GM18511 (cell line): ENCODE results near the gene NAALADL1.

Experiments
- ATAC-seq: cut with Tn5 transposase; IDR thresholded peaks from one replicate; pipeline ENCODE4 v1.9.1; 2021; ENCODE audit warnings: mild to moderate bottlenecking, moderate library complexity; ENCODE audit not compliant: unreplicated experiment

The NAALADL1 gene

DNA sequence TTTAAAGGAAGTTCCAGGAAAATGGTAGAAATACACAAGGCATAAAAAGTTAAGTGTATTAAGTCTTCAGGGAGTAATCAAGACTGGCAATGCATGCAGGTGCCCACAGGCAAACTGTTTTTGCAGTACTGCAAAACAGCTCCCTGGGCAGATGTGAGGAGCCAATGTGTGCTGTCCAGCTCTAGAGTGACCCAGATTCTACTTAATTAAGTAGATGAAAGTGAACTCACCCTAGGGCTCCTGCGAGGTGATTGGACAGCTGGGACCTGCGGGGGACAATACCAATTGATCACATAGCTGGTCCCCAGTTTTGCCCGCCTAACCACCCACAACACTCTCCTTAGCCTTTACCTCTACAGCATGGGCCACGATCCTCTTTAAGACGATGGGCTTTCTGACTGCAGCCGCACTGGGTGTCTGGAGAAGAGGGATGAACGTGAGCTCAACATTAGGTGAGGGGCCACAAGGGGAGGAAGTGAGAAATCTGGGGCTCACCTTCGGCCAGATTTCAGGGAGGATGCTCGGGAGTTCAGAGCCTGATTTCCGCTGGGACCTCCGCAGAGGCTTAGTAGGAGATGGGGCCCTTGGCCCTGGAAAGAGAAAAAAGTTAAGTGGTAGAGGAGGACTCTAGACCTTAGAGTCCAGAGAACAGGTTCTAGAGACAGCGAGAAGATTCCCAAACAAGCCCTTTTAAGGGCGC, 24.9 kb upstream of the NAALADL1 start:
- ATAC-seq, result peak; percentile 14

DNA sequence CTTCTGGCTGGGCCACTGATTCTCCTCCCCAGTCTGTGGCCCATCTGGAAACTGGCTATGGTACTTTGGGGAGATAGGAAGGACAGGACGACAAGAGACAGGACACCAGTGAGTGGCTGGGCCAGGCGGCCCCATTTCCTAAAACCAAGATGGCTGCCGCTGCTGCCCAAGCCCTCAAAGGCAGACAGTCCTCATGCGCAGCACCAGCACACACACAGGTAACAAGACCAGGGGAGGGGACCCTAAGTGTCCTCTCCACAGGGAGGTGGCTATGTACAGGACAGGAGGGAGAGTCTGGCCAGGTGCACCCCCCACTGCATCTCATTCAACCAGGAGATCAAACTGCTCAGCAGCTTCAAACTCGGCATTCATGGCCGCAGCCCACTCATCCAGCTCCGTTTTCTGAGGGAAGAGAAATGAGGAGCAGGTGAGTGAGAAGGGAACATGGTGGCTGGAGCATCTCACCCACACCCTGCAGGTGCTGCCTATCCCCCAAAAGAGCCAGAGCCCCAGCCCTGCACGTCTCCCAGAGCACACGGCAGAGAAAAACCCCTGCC, 20.5 kb upstream of the NAALADL1 start:
- ATAC-seq, result no peak

DNA sequence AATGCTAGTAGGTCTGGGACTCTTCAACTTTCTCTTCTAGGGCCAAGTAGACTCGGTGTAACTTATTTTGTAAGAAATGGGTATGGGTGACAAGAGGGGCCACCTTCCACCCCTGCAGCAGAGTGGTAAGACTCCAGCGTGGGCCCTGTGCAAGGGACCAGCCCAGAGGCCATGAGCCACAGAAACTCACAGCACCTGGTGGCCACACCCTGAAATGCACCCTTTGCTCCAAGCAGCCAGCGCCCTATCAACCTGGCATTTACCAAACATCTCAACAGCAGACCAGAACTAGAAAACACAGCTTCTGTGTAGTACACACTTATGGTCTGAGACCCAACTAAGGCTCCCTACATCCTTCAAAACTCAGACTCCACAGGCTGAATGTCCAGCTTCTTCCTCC, 19.8 kb upstream of the NAALADL1 start:
- ATAC-seq, result no peak

DNA sequence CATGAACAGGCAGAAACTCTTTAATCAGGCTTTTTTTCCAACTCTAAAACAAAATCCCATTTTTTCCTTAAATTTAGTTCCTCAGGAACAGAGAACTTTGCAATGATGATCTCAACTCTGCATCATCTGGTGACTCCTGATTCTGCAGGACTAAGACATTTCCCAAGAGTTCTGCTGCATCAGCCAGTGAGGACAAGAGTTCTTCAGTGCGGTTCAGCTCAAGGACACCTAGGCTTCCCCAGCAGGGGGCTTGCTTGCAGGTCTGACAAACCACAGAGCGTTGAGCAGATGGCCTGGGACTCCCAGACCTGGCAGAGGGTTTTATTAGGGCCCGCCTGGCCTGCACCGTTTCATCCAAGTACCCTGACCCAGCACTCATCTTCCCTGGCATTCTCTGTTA, 19.1 kb upstream of the NAALADL1 start:
- no peak for ATAC-seq

DNA sequence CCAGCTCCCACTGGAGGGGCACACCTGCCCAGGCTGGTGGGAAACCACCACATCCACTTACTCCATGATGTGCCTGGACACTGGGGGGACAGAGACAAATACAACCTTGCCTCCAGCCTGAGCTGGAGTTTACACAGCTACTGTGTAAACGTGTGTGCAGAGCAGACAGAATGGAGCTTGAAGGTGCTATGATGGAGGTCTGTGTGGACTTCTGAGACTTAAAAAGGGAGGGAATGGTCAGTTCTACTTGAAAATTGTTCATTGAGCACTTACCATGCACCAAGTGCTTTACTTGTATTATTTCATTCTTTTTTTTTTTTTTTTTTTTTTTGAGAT, 14.2 kb upstream of the NAALADL1 start:
- no peak for ATAC-seq

DNA sequence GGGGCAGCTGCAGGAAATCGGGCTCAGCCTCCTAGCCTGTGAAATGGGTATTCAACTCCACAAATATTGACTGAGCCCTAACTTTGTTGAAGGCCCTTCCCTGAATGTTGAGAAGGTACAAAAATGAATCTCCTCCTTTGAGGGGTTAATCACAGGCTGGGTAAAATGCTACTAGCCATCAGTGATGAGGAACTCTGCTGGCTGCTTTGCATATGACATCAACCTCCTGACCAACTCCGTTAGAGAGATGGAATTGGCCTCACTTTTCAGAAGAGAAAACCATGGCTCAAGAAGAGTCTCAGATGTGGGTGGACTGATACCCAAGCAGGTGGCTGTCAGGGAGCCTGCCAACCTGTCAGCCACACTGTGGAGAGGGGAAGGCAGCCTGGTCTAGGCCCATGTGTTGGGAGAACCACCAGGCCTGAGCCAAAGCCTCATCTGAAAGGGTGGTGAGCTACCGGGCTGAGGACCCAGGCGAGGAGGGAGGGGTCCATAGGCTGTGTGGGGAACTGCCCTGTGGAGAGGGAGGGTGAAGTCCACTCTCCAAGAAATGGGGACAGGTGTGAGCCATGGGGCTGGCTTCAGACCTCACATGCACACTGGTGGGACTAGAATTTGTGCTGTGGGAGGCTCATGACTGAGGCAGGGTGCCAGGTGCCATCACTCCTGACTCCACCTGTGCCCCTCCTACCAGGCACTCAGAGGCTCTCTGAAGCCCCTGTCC, 13.7 kb upstream of the NAALADL1 start:
- ATAC-seq, result no peak

DNA sequence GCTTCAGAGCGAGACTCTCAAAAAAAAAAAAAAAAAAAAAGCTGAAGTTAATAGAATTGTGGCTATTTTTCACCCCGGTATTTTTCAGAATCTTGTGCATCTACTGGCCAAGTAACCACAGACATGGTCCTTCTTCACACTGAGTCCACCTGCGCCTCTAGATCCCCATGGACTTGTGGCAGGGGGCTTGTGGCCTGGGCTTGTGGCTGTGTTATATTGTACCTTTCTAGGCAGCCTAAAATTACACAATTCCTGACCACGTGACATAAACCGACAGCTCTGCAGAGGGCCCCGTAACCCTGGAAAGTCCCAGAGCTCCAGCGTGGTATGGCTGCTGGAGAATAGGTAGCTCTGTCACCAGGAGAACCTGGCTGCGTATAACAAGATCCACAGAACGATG, 10.9 kb upstream of the NAALADL1 start:
- no peak for ATAC-seq

DNA sequence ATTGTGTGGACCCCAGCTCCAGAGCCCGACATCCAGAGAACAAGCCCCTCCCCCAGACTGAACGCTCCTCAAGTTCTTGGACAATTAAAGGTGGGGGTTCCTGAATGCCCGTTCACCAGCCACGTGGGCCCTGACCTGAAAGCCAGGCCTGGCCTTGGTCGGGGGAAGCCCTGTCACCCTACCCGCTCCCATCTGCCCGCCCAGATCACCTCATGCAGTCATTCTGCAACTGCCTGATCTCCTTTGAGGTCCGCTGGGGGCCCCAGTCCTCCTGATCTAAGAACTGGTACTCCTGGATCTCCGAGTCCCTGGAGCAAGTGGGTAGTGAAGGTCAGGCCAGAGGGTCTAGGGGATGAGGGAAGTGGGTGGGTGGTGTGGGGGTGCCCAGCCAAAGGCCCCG, 9.1 kb upstream of the NAALADL1 start:
- no peak for ATAC-seq

DNA sequence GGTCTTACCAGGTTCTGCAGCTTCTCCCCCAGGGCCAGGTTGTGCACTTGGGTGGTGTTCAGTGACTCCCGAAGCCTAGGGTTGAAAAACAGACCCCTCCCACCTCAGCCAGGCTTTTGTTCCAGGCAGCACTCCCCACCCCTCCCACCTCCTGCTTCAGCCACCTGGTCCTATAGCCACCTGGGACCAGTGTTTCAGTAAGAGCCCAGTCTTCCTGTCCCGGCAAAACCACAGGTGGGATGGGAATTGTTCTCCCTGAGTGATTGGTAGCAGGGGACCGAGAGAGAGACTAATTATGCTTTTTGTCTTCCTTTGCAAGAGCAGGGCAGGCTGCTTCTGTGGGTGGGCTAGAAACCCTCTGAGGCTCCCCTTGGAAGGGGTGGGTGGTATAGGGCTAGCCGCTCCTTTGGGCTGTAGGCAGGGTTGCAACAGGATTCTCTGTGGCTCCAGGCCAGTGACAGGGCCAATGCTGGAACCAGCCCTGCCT, 8.5 kb upstream of the NAALADL1 start:
- ATAC-seq, result no peak

DNA sequence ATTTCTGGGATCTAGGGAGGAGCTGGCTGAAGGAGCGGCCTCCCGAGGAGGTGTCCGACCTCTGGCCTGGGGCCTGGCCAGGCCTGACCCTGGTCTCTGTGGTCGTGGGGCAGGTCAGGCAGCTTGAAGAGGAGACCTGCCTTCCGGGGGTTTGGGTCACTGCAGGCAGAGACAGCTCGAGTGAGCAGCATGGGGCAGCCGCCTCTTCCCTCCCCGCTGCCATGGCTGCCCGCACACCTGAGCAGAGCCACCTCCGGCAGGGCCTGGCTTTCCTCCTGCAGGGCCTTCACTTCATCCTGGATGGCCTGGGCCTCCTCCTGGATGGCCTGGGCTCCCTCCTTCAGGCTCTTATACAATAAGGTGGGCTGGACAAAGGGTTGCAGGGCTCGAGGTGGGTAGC, 8.0 kb upstream of the NAALADL1 start:
- ATAC-seq, result no peak

DNA sequence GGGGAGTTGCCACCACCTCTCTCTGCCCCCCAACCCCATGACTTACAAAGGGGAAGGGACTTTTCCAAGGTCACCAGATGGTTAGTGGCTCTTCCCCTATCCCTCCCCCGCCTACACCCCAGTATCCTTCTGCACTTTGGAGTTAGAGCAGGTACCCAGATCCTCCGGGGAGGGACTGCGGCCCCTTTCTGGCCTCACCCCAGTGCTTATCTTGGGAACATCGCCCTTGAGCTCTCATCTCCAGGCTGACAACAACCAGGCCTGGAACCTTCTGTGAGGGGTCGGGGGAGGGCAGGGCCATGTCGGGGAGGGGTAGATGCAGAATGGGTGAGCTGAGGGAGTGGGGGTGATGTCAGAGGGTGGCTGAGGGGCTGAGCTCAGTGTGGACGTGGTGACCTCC, 7.5 kb upstream of the NAALADL1 start:
- no peak for ATAC-seq

DNA sequence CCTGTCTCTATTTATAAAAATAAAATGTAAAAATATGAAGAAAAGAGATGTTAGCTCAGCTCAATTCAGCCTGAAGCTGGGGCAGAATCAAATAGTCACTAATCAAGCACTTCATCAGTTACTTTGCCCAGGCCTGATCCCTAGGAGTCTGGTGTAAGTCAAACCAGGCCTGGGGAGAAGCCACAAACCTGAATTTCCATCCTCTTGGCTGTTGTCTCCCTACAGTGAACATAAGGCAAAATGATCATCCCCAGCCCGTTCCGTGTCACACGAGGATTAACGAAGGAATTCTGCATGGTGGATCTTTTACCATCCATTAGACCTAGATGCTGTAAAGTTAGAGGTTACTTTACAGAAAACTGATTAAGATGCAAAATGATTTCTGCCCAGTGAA, 6.5 kb upstream of the NAALADL1 start:
- ATAC-seq, result no peak

DNA sequence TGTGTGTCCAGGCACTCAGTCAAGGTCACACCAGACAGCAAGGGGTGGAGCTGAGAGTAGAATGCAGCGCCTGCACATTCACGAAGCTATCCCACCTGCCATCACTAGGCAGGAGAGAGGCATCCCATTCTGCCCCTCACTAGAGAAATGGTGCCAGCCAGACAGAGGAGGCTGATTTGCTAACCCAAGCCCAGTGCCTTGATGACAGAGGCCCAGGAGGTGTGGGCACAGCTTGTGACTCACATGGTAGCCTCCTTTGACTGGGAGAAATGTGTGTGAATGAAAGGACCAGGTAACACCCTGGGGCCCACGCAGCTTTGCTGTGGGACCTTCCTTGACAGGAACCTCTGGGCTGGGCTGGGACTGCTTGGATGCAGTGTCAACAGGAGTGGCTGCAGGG, 5.2 kb upstream of the NAALADL1 start:
- no peak for ATAC-seq

DNA sequence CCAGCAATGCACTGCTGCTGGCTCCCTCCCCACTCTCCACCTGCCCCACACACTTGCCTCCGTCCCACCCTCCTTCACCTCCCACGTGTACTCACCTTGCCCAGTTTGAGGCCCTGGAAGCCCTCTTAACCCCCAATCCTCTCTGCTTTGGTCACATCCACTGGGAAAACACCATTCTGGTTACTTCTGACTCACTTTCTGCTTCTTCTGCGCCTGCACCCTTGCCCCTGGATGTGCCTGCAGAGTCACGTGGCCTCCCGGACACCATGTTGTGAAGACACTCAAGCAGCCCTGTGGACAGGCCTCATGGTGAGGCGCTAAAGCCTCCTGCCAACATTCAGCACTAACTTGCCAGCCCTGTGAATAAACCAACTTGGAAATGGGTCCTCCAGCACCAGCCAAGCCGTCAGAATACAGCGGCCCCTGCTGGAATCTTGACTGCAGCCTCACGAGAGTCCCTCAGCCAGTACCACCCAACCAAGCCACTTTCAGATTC, 2.6 kb upstream of the NAALADL1 start:
- no peak for ATAC-seq

DNA sequence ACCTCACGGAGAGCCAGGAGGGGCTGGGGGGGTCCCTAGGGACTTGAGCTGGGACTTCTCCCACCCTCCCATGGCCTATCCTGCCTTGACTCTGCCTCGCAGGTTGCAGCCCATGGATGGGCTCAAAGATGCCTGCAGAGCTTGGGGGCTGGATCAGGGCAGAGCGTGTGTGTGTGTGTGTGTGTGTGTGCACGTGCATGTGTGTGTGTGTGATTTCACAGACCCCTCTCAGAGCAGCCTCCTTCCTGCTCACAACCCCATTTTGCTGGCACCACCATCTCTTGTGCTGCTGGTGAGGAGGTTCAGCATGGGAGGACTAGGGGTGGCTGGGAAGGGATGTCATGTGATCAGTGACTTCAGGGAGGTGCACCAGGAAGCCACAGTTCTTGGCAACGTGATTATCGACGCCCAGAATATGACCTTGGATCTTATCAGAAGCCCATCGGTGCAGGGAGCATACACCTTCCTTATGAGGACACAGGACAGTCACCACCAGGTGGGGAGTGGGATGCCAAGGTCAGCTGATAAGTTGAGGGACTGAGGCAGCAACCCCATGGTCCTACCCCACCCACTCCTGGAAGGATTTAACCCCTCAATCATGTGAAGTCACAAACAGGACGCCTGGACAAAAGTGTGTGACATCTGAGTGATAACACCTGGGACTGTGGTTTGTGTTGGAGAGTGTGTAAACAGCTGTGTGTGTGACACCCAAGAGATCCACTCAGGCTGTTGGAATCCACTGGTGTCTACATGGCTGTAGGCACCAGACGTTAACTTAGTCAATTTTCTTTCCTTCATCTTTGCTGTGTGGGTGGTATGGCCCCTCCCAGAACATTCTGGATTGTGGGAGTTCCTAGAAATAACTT, 1.8 kb upstream of the NAALADL1 start:
- ATAC-seq, result no peak

DNA sequence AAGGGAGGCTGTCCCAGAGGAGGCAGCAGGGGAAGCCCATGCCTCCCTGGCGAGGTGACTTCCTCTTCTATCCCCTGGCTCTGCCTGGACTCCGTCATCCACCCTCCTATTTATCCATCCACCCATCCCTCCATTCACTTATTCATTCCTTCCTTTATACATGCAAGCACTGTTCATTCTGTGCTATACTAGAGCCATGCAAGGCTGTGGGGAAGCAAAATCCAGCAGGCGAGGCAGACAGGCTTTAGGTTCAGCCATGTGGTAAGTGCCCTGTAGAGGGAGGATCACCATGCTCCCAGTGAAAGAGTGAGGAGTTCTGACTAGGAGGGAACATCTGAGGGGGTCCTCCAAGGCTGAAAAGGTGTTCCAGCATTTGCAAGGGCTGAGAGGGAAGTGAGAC, 1.2 kb upstream of the NAALADL1 start:
- no peak for ATAC-seq

DNA sequence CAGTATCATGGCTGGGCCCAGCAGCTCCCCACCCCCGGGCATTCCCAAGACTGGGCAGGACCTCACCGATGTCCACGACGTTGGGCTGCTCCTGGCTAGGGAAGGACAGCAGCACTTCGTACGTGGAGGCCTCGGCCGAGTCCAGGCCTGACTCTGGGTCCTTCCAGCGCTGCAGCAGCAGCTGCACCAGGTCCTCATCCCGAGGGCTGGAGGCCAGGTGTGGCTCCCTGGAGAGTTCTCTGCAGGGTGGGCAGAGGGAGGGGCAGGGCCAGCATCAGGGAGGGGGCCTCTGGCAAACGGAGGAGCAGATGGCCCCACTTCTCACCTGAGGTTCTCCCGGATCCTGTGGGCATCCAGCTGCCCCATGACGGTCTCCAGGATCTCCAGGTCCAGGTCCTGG, 341 bp downstream of the NAALADL1 start:
- ATAC-seq, result no peak

DNA sequence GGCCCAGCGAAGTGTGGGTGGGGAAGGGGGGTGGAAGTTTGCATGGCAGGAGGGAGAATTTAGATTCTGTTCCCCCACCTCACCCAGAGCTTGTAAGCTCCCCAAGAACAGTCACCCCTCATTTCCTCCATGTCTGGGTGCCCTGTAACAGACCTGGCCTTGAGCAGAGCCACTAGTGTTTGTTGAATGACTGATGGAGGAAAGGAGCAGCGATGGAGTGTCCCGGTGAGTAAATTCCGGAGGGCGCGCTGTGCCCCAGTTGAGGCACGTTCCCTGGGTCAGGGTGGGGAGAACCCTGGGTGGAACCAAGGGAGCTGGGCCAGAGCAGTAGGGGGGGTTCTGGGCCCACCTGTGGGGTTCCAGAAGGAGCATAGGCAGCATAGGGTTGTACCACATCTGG, 827 bp downstream of the NAALADL1 start:
- ATAC-seq, result no peak

DNA sequence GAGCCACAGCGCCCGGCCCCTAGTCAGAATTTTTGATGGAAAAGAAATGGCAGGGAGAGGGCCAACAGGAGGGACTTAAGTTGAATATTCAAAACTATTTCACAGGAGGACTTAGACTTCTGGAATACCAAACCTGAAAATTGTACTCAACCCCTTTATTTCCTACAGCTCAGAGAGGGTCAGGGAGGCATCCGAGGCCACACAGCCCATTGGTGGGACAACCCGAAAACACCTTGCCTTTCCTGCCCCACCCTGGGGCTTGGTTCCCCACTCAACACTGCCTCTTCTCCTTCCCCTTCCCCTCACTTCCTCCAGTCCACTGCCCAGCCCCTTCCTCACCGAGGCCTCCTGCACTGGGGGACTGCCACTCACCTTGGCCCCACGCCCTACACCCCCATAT, 1.4 kb downstream of the NAALADL1 start:
- ATAC-seq, result no peak

DNA sequence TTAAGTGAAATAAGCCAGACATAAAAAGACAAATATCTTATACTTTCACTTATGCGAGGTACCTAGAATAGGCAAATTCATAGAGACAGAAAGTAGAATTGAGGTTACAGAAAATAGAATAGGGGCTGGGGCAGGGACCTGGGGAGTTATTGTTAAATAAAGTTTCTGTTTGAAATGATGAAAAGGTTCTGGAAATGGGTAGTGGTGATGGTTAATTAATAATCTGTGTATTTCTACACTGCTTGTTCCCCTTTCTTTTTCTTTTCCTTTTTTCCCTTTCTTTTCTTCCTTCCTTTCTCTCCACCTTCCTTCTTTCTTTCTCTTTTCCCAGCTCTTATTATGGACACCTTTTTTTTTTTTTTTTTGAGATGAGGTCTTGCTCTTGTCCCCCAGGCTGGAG, 2.8 kb downstream of the NAALADL1 start:
- ATAC-seq, result no peak

DNA sequence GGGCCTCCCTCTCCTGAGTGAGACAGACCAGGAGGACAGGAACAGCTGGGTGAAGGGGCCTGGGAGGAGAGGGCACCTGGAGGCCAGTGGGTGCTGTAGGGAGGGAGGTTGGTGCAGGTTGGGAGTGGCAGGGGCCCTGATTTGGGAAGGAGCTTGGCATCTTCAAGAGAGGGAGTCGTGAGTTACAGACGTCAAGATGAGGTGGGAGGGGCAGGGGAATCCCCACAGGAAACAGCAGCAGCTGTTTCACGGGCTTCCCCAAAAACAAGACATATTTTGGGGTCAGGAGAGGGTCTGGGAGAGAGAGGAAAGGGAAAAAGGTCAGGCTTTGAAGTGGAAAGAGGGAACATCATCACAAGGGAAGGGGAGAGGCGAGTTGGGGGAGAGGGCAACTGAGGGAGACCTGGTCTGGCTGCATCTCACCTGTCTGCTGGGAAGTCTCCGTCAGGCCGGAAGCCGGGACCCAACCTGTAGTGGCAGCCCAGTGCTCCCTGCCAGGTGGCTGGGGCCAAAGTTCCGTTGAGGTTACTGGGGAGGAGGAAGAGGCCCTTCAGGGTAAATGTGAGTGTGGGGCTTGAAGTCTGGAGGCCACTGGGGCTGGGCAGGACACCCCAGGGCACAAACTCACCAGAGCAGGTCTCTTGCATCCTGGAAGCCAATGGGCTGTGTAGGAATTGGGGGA, 4.4 kb downstream of the NAALADL1 start:
- no peak for ATAC-seq
